Pancreas (tissue), 10 donors: ENCODE results near the gene RGS3. TPM values are rescaled to one million over a fixed set of nuclear protein-coding genes. Genes with fewer than 3 reads are reported as not detected.

Experiments used
- ATAC-seq, 4 donors: fragments of 200-7000 bp; cut with Tn5 transposase; one replicate each; pipeline versions ENCODE4 v1.8.0 to v1.9.1; 2020; ENCODE audit warnings: mild to moderate bottlenecking in 4 of 4, moderate library complexity in 4 of 4
- DNase-seq, 6 donors: peaks; one replicate each; pipeline ENCODE4 v3.0.0-alpha.2; 2020
- FAIRE-seq: peaks from 2 replicates; lab custom pipeline; 2012; peaks lifted over from hg19 to GRCh38; lab: Jason Lieb, UNC
- H3K27ac ChIP-seq, 4 donors: fragments of 200-600 bp; sonication (generic); 1 replicate in 3 of 4; 2 replicates in 1 of 4; pipeline versions ENCODE4 v1.5.0 to v1.8.0; 2020
- H3K27me3 ChIP-seq, 4 donors: fragments of 200-600 bp; one replicate each; pipeline ENCODE4 v1.8.0; 2021
- H3K36me3 ChIP-seq, 3 donors: fragments of 200-600 bp; sonication (generic) in 1 of 3; one replicate each; pipeline versions ENCODE4 v1.5.0 to v1.8.0; 2020 to 2021
- H3K4me1 ChIP-seq, 3 donors: fragments of 200-600 bp; one replicate each; pipeline ENCODE4 v1.8.0; 2021
- H3K4me3 ChIP-seq, 4 donors: fragments of 200-600 bp; sonication (generic) in 2 of 4; one replicate each; pipeline versions ENCODE4 v1.5.0 to v1.8.0; 2020 to 2021
- H3K9me3 ChIP-seq, 4 donors: fragments of 200-600 bp; one replicate each; pipeline ENCODE4 v1.8.0; 2021
- CTCF ChIP-seq, 4 donors: fragments of 200-600 bp; sonication (generic) in 3 of 4; IDR thresholded peaks; one replicate each; pipeline versions ENCODE4 v1.5.0 to v1.8.0; 2021; ENCODE audit warnings: antibody characterized with exemption in 4 of 4
- WGBS, 2 donors: extraction: QIAGEN DNeasy Blood & Tissue Kit; methylation state at CpG; one replicate each; pipeline ENCODE4 v1.1.7; 2013; 5-methylcytosine and 5-hydroxymethylcytosine counted together
- intact Hi-C, 3 donors: fragments of 100-400 bp; cut with DNase I; formaldehyde crosslinking; loops; one replicate each; pipeline versions ENCODE4 v1.11.1 to v1.14.2; 2022
- polyA plus RNA-seq, 2 donors: library from polyadenylated mRNA; stranded (reverse); fragments of 200-250 nt; gene quantifications; one replicate each; pipeline ENCODE4 v1.2.3, GENCODE V29; 2013
- total RNA-seq, 6 donors: library from RNA; stranded (reverse); fragmentation: NEBNext Ultra II Directional in 4 of 6; extraction: Animal tissue kit (Norgen Biotek cat#: 25700) in 4 of 6; gene quantifications; one replicate each; pipeline versions ENCODE4 v1.2.1 to v1.2.4, GENCODE V29; 2021 to 2023
- donor health status: healthy with polysubstance abuse.
- donor health status: DM: no; HTN: no; CAD: no; lungs with moderate emphysema.
- donor health status: DM: no; HTN: no; CAD: no.
- donor health status: control.
- donor health status: control.
- donor health status: Bipolar disorder and iron deficiency.
- donor health status: DM: yes; HTN: yes; CAD: no.
- donor health status: DM: no; HTN: no; CAD: no.
- donor health status: DM: no; HTN: no; CAD: no.
- donor health status: DM: yes; HTN: yes; CAD: no.

Gene RGS3
- total and polyA plus RNA-seq, 8 donors: 18.3 to 55.3 (median 32.6) TPM

- Histone ChIP-seq H3K9me3 (no peaks in the 10 kb centered on the region), H3K27me3 (no peaks in the 10 kb centered on the region), H3K4me3 (no peak overlapping the region), H3K36me3 (peaks cover 0 to 3% (median 0%) of the 10 kb centered on the region in 3 donors), H3K4me1 (peaks cover 21 to 48% (median 28%) of the 10 kb centered on the region in 3 donors), H3K27ac (no peak overlapping the region)
- intact Hi-C loops: no loop called here
- 80 to 84% methylated on average over 10 of the region's 10 CpGs for WGBS, 2 donors
- peak in 2 of 6 donors; percentile 39 to 51 for DNase-seq
- no peak for ATAC-seq
- TF ChIP-seq CTCF (IDR thresholded peaks at IDR 0.05): no peak
- FAIRE-seq: no peak
These were observed 79.9 kb downstream of the RGS3 start for GRCh38 chr9:113543296-113543981.

GRCh38 chr9:113543982-113544303 is 80.4 kb downstream of the RGS3 start:
- no peak for FAIRE-seq
- TF ChIP-seq CTCF (IDR thresholded peaks at IDR 0.05): no peak
- ATAC-seq: no peak
- Histone ChIP-seq H3K4me1 (peaks cover 26 to 53% (median 33%) of the 10 kb centered on the region in 3 donors), H3K27me3 (no peaks in the 10 kb centered on the region), H3K36me3 (no peaks in the 10 kb centered on the region), H3K27ac (no peak overlapping the region), H3K4me3 (no peak overlapping the region), H3K9me3 (no peaks in the 10 kb centered on the region)
- no peak for DNase-seq
- 70 to 89% methylated on average over 3 of the region's 3 CpGs for WGBS, 2 donors
- intact Hi-C loops: no loop called here

DNA sequence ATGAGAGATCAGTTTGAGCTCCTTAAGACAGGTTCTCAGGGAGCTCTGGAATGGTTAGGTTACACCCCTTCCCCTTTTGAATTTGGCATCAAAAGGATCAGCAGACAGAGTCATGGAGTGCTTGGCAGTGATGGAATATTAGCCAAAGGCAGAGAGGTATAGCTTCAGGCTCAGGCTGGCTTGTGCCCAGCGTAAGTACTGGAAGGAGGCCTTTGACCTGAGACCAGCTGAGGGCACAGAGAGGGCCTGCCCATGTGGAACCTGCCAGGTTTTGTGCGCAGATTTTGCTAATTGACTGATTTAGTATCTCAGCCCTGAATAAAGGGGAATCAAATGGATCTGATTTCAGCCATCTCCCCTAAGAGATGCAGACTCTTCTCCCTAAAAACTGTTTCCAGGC is 81.5 kb downstream of the RGS3 start:
- FAIRE-seq: no peak

GRCh38 chr9:113546566-113546965 is 83.0 kb downstream of the RGS3 start:
- intact Hi-C loops: no loop called here
- DNase-seq (peak in 1 of 6 donors; percentile 20), FAIRE-seq (no peak), ATAC-seq (no peak)
- no peaks in the 10 kb centered on the region for H3K9me3 ChIP-seq
- H3K4me3 ChIP-seq: no peak overlapping the region
- H3K27ac ChIP-seq: peak overlapping the region in 2 of 4 donors; percentile 80 to 87
- no peaks in the 10 kb centered on the region for H3K36me3 ChIP-seq
- H3K4me1 ChIP-seq: peaks cover 27 to 61% (median 37%) of the 10 kb centered on the region in 3 donors
- H3K27me3 ChIP-seq: no peaks in the 10 kb centered on the region
- WGBS, 2 donors: 77 to 84% methylated on average over 5 of the region's 5 CpGs
- TF ChIP-seq CTCF (IDR thresholded peaks at IDR 0.05): no peak

More for the DNA sequence above, 81.5 kb downstream of the RGS3 start:
- Histone ChIP-seq H3K27ac (peak overlapping the region in 2 of 4 donors; percentile 17 to 80), H3K27me3 (no peaks in the 10 kb centered on the region), H3K4me3 (no peak overlapping the region), H3K9me3 (no peaks in the 10 kb centered on the region), H3K4me1 (peaks cover 27 to 61% (median 37%) of the 10 kb centered on the region in 3 donors), H3K36me3 (no peaks in the 10 kb centered on the region)
- 31 to 39% methylated on average over 2 of the region's 2 CpGs for WGBS, 2 donors
- peak in 2 of 6 donors; percentile 13 to 49 for DNase-seq
- peak in 1 of 4 donors; percentile 14 for ATAC-seq
- intact Hi-C loops: no loop called here
- TF ChIP-seq CTCF (IDR thresholded peaks at IDR 0.05): no peak

DNA sequence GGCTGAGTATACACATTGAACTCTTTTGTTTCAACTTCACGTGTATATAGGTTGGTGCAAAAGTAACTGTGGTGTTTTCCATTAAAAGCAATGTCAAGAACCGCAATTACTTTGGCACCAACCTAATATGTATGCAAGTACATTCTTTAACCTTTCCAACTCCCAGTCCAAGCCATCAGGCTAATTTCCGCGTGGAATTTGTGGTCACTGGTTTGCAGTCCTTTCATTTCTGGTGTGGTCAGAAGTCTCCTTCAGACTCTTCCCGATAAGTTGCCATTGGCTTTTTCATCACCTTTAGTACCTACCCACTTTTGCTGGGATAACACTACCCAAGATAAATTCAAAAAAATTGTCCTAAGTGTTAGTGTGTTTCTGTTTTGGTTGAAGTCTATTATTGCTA is 84.0 kb downstream of the RGS3 start:
- intact Hi-C loops: no loop called here
- H3K9me3 ChIP-seq: no peaks in the 10 kb centered on the region
- no peak for FAIRE-seq
- peak overlapping the region in 3 of 4 donors; percentile 54 to 87 (median 80) for H3K27ac ChIP-seq
- no peak for ATAC-seq
- no peak overlapping the region for H3K4me3 ChIP-seq
- H3K36me3 ChIP-seq: no peaks in the 10 kb centered on the region
- 91 to 96% methylated on average over 5 of the region's 5 CpGs for WGBS, 2 donors
- H3K4me1 ChIP-seq: peaks cover 27 to 61% (median 37%) of the 10 kb centered on the region in 3 donors
- peak in 1 of 6 donors; percentile 3 for DNase-seq
- H3K27me3 ChIP-seq: no peaks in the 10 kb centered on the region
- no peak for TF ChIP-seq CTCF (IDR thresholded peaks at IDR 0.05)
